Muscle of arm (tissue), 12 donors: Measurements from ENCODE around the gene ACACB. TPM values are rescaled to one million over a fixed set of nuclear protein-coding genes. Genes with fewer than 3 reads are reported as not detected.

Source experiments
- DNase-seq: peaks from one replicate; pipeline ENCODE4 v3.0.0-alpha.2; 2013
- polyA plus RNA-seq, 12 donors: library from polyadenylated mRNA; unstranded; fragments of 120-200 nt; gene quantifications; one replicate each; pipeline ENCODE4 v1.2.1, GENCODE V29; 2013; ENCODE audit not compliant: insufficient read length in 12 of 12

The ACACB gene
- polyA plus RNA-seq, 12 donors, result 2.1 to 13.2 (median 8.0) TPM; not detected in 1

DNA sequence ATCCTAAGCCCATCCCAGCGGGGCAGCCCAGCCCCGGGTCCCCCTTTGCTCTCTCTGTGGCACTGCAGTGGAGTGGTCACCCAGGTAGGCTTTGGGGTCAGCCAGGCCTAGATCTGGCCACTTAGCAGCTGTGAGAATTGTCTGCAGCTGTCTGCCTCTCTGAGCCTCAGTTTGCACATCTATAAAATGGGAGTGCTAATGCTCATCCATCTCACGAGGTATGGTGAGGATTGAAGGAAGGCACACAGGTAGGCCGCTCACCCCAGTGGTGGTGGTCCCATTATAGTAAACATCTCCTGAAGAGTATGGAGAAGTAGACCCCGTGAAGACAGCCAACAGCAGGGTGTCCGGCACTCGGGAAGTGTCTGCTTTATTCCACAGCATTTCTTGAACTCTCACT, 183.5 kb downstream of the ACACB start:
- no peak for DNase-seq

DNA sequence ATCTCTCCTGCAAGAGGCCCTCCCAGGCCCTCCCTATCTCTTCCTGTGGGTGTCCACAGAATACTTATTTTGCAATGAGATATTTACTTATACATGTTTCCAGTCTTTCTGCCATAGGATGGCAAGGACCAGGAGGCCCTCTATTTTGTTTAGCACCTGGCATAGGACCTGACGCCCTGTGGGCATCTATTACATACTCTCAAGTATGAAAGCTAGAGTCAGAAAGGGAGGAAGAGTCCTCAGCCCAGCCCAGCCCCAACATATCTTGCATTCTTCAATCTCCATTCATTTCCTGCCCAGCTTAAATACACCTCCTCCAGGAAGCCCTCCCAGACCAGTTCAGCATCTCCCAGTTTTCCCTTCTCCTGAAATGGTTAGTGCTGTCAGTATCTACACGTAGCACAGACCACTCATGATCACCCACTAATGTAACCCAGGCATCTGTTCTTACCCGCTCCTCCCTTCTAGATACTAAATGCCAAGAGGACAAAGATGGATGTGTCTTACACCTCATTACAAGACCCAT, 185.3 kb downstream of the ACACB start:
- no peak for DNase-seq

DNA sequence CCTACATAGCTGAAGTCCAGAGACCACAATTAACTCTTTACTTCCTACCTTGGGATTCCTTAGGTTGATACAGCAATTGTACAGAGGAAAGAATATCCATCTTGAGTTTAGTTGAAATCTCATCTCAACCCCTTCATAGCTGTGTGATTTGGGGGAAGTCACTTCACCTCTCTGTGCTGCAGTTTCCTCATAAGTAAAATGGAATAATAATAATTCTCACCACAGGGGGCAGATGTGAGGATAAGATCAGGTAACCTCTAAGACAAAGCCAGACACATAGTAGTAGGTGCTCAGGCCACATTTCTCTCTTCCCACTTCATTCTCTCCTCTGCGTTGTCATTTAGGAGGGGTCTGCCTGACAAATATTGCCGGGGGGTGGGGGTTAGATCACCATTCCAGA, 186.0 kb downstream of the ACACB start:
- no peak for DNase-seq

DNA sequence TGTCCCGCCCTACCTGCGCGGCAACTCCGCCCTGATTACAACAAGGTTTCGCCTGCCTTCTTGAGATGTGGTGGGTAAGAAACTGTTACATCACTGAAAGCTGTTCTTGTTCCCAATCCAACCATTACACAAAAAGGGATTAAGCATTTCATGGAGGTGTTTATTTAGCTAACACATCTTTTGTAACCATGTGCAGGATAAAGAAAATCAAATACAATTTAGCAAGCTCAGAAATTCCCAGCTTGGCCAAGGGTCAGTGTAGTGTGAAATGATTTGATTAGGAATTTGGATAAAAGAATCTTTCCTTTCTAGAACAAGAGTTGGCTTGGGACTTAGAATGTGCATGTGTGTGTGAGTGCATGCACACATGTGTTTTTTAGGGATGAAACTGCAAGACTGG, 186.4 kb downstream of the ACACB start:
- no peak for DNase-seq

DNA sequence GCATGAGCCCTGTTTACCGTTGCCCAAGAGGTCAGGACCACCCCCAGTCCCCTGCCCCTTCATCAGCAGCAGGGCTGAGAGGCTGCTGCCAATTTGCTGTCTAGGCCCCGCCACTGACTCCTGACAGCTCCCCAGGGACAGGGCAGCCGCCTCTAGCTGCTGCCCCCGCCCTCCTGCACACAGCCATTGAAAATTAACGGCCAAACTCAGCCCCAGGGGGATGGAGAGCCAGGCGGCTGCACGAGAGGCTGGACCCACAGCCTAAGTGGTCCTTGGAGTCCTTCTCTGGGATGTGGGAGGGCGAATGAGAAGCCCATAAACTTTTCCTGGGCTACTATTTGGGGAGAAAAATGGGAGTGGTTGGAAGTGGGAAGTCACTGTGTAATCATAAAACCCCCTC, 188.1 kb downstream of the ACACB start:
- DNase-seq, result no peak

DNA sequence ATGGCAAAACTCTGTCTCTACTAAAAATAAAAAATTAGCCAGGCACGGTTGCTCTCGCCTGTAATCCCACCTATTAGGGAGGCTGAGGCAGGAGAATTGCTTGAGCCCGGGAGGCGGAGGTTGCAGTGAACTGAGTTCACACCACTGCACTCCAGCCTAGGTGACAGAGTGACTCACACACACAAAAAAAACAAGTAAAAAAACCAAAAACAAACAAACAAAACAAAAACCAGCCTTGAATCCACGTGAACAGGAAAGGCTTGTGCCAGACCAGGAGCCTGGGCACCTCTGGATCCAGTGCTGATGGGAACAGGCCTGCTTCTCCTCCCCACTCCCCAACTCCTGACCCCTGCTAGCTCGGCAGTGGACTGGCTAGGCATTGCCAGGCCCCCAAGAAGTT, 189.2 kb downstream of the ACACB start:
- DNase-seq, result no peak

DNA sequence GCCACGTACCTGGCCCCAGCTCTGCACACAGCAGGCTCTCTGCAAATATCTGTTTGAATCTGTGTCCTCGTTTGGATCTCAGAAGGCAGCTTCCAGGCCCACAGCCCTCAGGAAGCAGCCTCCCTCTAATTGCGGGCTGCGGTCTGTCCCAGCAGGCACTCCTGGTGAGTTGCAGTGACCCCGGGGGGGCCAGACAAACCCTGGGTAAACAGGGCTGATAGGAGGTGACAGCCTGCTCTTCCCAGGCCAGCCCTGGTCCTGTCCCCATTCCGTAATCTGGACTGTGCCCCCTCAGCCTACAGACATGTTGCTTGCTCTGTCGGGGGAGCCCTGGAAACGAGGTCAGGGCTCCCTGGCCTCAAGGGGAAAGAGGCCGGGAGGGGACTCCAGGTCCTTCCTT, 190.7 kb downstream of the ACACB start:
- no peak for DNase-seq

DNA sequence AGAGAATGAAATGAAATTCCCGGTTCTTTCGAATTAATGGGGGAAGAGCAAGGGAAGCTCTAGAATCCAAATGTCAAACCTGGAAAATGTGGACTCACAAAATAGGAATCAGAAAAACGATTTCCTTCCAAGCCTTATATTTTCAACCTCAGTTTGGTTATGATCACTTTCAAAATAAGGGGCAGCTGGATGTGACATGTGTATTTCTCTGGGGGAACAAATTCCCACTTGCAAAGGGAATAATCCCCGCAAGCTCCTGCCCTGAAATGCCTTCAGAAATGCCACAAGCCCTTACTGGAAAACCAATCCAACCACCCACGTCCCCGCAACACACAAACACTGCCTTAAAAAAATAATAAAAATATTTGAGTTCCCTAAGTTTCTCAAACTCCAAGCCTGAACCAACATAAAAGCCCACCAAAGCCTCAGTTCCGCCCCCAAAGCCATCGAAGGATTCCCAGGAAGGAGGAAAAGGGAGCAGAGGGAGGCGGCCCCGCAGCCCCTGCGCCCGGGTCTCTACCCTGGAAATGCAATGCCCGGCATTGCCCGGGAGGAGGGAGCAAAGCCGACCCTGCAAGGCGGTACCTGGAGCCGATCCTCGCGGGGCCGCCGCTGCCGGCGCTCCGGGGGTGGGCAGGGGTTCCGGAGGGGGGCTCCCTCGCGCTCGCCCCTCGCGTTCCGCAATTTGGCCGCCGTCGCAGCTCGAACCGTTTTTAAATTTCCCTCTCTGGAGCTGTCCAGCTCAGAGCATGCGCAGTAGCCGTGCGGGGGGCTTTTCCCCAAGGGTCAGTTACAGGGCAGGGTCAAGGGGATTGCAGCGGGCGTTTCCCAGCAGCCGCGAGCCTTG, 192.4 kb downstream of the ACACB start, which contains the start of gene FOXN4:
FOXN4 (minus strand) TSS at position 751 of the 847 bp plus-strand sequence. CDS start 963 bp downstream, outside the sequence.
- DNase-seq, result no peak

DNA sequence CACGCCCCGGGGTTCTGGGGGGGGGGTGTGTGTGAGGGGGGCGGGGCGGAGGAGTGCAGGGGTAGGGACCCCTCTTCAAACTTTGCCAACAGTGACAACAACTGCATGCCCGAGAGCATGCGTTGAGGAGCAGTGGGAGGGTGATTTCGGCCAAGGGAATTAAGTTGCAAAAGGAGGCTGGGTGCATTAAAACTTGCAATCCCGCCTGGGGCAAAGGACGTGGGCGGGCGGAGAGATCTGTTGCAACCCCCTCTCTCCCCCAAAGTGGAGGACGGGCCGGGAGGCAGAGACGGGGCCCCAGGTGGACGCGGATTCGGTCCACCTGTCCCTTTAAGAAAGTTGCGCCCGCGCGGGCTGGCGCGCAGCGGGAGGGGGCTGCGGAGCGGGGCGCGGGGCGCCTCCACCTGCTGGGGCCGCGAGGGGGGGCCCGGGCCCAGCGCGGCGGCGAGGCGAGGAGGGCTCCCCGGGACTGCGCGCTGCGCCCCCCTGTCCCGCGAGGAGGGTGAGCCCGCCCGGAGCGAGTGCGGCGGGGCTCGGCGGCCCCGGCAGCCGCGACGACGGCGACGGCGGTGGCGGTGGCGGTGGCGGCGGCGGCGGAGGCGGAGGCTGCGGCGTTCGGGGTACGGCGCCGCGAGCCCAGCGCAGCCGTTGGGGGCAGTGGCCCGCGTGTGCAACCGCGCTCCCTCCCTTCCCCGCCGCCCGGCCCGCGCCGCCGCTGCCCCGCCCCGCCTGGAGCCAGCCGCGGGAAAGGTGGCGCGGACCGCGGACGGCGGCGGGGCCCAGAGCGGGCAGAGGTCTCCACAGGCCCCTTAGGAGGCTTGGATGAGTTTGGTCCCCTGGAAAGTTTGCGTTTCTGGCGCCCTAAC, 193.2 kb downstream of the ACACB start:
- DNase-seq, result no peak

DNA sequence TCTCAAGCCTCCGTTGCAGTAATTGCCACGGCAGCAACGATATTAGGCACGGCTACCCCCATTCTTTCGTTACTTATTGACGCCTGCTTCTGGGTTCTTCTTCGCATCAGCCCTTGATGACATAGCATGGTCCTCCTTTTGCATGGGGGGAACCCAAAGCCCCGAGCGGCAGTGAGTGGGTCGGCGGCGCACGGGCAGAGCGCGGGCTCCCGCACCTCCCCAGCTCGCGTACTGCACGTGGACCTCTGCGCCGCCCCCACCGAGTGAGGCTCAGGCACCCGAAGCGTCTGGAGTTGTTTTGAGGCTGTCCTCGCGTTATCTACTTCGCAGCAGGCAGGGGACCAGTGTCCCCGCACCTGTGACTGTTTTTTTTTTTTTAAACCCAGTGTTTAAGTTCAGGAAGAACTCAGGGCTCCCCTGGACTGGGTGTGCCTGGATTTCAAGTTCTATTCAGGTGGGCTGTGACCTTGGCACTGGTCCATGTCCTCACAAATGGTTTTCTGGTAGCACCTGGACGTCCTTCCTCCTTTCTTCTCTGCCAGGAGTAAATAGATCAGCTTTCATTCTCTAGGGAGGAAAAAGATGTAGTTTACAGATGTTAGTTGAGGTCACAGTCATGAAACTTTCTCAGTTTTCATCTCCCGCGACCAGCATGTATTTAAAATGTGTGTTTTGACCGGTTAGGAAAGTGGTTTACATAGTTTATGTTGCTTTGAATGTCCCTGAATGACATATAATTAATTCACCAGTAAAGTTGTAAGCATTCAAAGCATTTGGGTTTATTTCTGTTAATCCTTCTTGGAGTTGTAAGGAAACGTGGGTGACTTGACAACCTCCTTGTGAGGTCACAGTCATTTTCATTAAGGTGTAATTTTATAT, 194.1 kb downstream of the ACACB start:
- DNase-seq, result no peak

Other genes with a start within 250 kb of the ACACB start
- gene DAO, start 236.5 kb upstream of the ACACB start, polyA plus RNA-seq, result under 1 TPM in 6 of 12 donors, not detected in 6; 0.11 to 0.40 (median 0.25) TPM
- under 1 TPM in 10 of 12 donors, not detected in 2; 0.04 to 0.81 (median 0.20) TPM for gene SVOP, start 95.5 kb upstream of the ACACB start, polyA plus RNA-seq
- gene USP30, start 64.0 kb upstream of the ACACB start, polyA plus RNA-seq, result 10 to 100 TPM in 11 of 12 donors, not detected in 1; 11.7 to 33.8 (median 14.1) TPM
- gene ALKBH2, start 23.1 kb upstream of the ACACB start, polyA plus RNA-seq, result 10 to 100 TPM in 11 of 12 donors, not detected in 1; 18.5 to 28.8 (median 20.3) TPM
- gene UNG, start 19.0 kb upstream of the ACACB start, polyA plus RNA-seq, result 10 to 100 TPM in 11 of 12 donors, not detected in 1; 24.5 to 40.1 (median 25.7) TPM
- gene FOXN4, start 192.7 kb downstream of the ACACB start, polyA plus RNA-seq, result under 1 TPM in 8 of 12 donors, not detected in 4; 0.05 to 0.34 (median 0.13) TPM
- 1 to 10 TPM in 1 of 12 donors, under 1 TPM in 8, not detected in 3; 0.09 to 1.2 (median 0.28) TPM for gene MYO1H, start 231.3 kb downstream of the ACACB start, polyA plus RNA-seq